Measurements from ENCODE around the gene ANXA6. TPM values are rescaled to one million over a fixed set of nuclear protein-coding genes. Genes with fewer than 3 reads are reported as not detected.

The ANXA6 gene
- total and polyA plus RNA-seq, 2 donors from 2014 or later, result 107 to 183 TPM

- Histone ChIP-seq H3K4me1 (ENCODE audit: control insufficient read depth in 2 of 3, insufficient read depth in 2 of 3, low read depth in 1 of 3, low read length in 3 of 3) (peaks cover 0 to 36% (median 21%) of the 10 kb centered on the region in 3 donors), H3K9me3 (ENCODE audit: control insufficient read depth in 2 of 3, insufficient read depth in 1 of 3, low read length in 3 of 3) (no peaks in the 10 kb centered on the region), H3K4me3 (ENCODE audit: low read length in 3 of 3) (no peak overlapping the region), H3K27ac (ENCODE audit: low read depth in 2 of 2, low read length in 2 of 2) (peak overlapping the region; percentile 37 to 74), H3K36me3 (ENCODE audit: control insufficient read depth in 2 of 3, insufficient read depth in 3 of 3, low read length in 3 of 3) (peaks cover 2 to 13% (median 6%) of the 10 kb centered on the region in 3 donors), H3K27me3 (ENCODE audit: control insufficient read depth, insufficient read depth, low read length) (no peaks in the 10 kb centered on the region), H3K9ac (ENCODE audit: low read length in 3 of 3) (peak overlapping the region in 1 of 3 donors; percentile 36)
- TF ChIP-seq CTCF (IDR thresholded peaks at IDR 0.05; ENCODE audit: borderline replicate concordance, extremely low read depth, insufficient read depth), result no peak
- FAIRE-seq (no peak), DNase-seq (no peak)
- intact Hi-C loops (cut with DNase I), result loop anchor here (5.0 kb wide), 1 partner anchor 39 kb away; no protein-coding TSS in a partner anchor
Observed at GRCh38 chr5:151101151-151101550, 56.4 kb downstream of the ANXA6 start.

GRCh38 chr5:151100681-151101080 lies 56.9 kb downstream of the ANXA6 start:
- Histone ChIP-seq H3K27me3 (ENCODE audit: control insufficient read depth, insufficient read depth, low read length) (no peaks in the 10 kb centered on the region), H3K9ac (ENCODE audit: low read length in 3 of 3) (peak overlapping the region in 1 of 3 donors; percentile 31), H3K27ac (ENCODE audit: low read depth in 2 of 2, low read length in 2 of 2) (peak overlapping the region; percentile 37 to 74), H3K9me3 (ENCODE audit: control insufficient read depth in 2 of 3, insufficient read depth in 1 of 3, low read length in 3 of 3) (no peaks in the 10 kb centered on the region), H3K4me1 (ENCODE audit: control insufficient read depth in 2 of 3, insufficient read depth in 2 of 3, low read depth in 1 of 3, low read length in 3 of 3) (peaks cover 3 to 41% (median 26%) of the 10 kb centered on the region in 3 donors), H3K4me3 (ENCODE audit: low read length in 3 of 3) (no peak overlapping the region), H3K36me3 (ENCODE audit: control insufficient read depth in 2 of 3, insufficient read depth in 3 of 3, low read length in 3 of 3) (peaks cover 2 to 13% (median 6%) of the 10 kb centered on the region in 3 donors)
- no peak for TF ChIP-seq CTCF (IDR thresholded peaks at IDR 0.05; ENCODE audit: borderline replicate concordance, extremely low read depth, insufficient read depth)
- FAIRE-seq (no peak), DNase-seq (no peak)
- intact Hi-C loops (cut with DNase I), result loop anchor here (5.0 kb wide), 1 partner anchor 38 kb away; no protein-coding TSS in a partner anchor

- Histone ChIP-seq H3K4me1 (ENCODE audit: control insufficient read depth in 2 of 3, insufficient read depth in 2 of 3, low read depth in 1 of 3, low read length in 3 of 3) (peaks cover 8 to 60% (median 45%) of the 10 kb centered on the region in 3 donors), H3K27ac (ENCODE audit: low read depth in 2 of 2, low read length in 2 of 2) (no peak overlapping the region), H3K27me3 (ENCODE audit: control insufficient read depth, insufficient read depth, low read length) (no peaks in the 10 kb centered on the region), H3K9me3 (ENCODE audit: control insufficient read depth in 2 of 3, insufficient read depth in 1 of 3, low read length in 3 of 3) (no peaks in the 10 kb centered on the region), H3K36me3 (ENCODE audit: control insufficient read depth in 2 of 3, insufficient read depth in 3 of 3, low read length in 3 of 3) (peaks cover 2 to 6% (median 3%) of the 10 kb centered on the region in 3 donors), H3K9ac (ENCODE audit: low read length in 3 of 3) (no peak overlapping the region), H3K4me3 (ENCODE audit: low read length in 3 of 3) (no peak overlapping the region)
- intact Hi-C loops (cut with DNase I), result no loop called here
- no peak for TF ChIP-seq CTCF (IDR thresholded peaks at IDR 0.05; ENCODE audit: borderline replicate concordance, extremely low read depth, insufficient read depth)
- no peak for DNase-seq
- FAIRE-seq, result no peak
Observed at GRCh38 chr5:151098768-151099121, 58.8 kb downstream of the ANXA6 start.

Measured in kidney (tissue), 14 donors.